Measurements from ENCODE around the gene CADM2.
"Not testable (repeated sequence)": the region's sequence is repeated elsewhere in the genome, so short reads cannot be mapped to it uniquely, and the experiment has no call there.

Gene CADM2

DNA sequence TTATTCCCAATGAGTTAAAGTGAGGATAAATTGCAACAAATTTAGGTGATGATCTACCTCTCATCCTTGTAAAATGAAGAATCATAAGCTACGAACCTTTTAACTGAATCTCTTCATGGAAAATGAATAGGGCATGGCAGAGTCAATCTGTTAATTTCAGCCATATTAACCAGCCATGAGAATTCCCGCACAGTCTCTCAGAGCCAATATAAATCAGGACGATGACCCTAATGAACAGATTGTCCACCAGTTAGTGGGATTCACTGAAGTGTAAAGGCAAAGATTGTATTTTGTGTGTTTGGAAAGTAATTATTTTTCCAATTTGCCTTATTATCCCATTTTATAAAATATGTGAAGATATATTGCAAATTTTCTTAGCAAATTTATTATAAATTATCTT lies 183.8 kb downstream of the CADM2 start:
- H3K79me2 ChIP-seq (ENCODE audit: insufficient read depth, low read length) = no peaks in the 10 kb centered on the region
- H3K9me2 ChIP-seq (ENCODE audit: low read depth, low read length) = no peaks in the 10 kb centered on the region
- no peaks in the 10 kb centered on the region for H3K27me3 ChIP-seq (ENCODE audit: insufficient read depth, low read length)
- H3K4me1 ChIP-seq (ENCODE audit: insufficient read depth, low read length, severe bottlenecking) = no peaks in the 10 kb centered on the region
- H3K9me3 ChIP-seq (ENCODE audit: low read length) = no peaks in the 10 kb centered on the region
- H3K4me2 ChIP-seq (ENCODE audit: low read length) = no peak overlapping the region
- H3F3A ChIP-seq (ENCODE audit: insufficient read depth, low read length) = no peaks in the 10 kb centered on the region
- no peaks in the 10 kb centered on the region for H3K36me3 ChIP-seq (ENCODE audit: insufficient read depth, low read length)
- H3K27ac ChIP-seq (ENCODE audit: low read depth, low read length, poor library complexity, severe bottlenecking) = no peak overlapping the region
- no peak overlapping the region for H3K4me3 ChIP-seq (ENCODE audit: low read depth, low read length, poor library complexity, severe bottlenecking)
- H3K9ac ChIP-seq (ENCODE audit: low read length) = no peak overlapping the region
- H4K20me1 ChIP-seq (ENCODE audit: insufficient read depth, low read length) = no peaks in the 10 kb centered on the region
- no peak for TF ChIP-seq EZH2 (IDR thresholded peaks at IDR 0.05; ENCODE audit: borderline replicate concordance, low read length)
- TF ChIP-seq, protein P1, sequence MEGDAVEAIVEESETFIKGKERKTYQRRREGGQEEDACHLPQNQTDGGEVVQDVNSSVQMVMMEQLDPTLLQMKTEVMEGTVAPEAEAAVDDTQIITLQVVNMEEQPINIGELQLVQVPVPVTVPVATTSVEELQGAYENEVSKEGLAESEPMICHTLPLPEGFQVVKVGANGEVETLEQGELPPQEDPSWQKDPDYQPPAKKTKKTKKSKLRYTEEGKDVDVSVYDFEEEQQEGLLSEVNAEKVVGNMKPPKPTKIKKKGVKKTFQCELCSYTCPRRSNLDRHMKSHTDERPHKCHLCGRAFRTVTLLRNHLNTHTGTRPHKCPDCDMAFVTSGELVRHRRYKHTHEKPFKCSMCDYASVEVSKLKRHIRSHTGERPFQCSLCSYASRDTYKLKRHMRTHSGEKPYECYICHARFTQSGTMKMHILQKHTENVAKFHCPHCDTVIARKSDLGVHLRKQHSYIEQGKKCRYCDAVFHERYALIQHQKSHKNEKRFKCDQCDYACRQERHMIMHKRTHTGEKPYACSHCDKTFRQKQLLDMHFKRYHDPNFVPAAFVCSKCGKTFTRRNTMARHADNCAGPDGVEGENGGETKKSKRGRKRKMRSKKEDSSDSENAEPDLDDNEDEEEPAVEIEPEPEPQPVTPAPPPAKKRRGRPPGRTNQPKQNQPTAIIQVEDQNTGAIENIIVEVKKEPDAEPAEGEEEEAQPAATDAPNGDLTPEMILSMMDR (IDR thresholded peaks at IDR 0.05; ENCODE audit: low read length) = no peak
- no peak overlapping the region for H2AFZ ChIP-seq (ENCODE audit: low read length)

DNA sequence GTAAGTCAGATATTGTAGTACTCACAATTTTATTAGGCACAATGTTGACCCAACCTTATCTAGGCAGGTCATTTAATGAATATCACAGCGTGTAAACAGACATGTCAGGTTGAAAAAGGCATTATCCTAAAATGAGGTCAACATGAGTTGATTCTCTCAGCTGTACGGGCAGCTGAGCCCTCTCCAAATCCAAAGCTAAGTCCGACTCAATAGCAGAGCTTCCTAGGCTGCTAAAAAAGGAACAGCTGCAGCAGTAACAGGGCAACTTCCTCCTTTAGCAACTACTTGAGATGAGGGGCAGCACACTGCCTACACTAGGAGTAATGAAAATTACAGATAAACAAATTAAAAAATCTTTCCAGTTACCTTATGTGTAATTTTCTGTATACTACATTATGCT lies 189.2 kb downstream of the CADM2 start:
- no peak overlapping the region for H3K4me2 ChIP-seq (ENCODE audit: low read length)
- H3K9ac ChIP-seq (ENCODE audit: low read length) = no peak overlapping the region
- no peaks in the 10 kb centered on the region for H3K9me3 ChIP-seq (ENCODE audit: low read length)
- H3K4me1 ChIP-seq (ENCODE audit: insufficient read depth, low read length, severe bottlenecking) = no peaks in the 10 kb centered on the region
- H2AFZ ChIP-seq (ENCODE audit: low read length) = no peak overlapping the region
- no peak overlapping the region for H3K27ac ChIP-seq (ENCODE audit: low read depth, low read length, poor library complexity, severe bottlenecking)
- H4K20me1 ChIP-seq (ENCODE audit: insufficient read depth, low read length) = no peaks in the 10 kb centered on the region
- H3K36me3 ChIP-seq (ENCODE audit: insufficient read depth, low read length) = no peaks in the 10 kb centered on the region
- no peak overlapping the region for H3K4me3 ChIP-seq (ENCODE audit: low read depth, low read length, poor library complexity, severe bottlenecking)
- no peaks in the 10 kb centered on the region for H3F3A ChIP-seq (ENCODE audit: insufficient read depth, low read length)
- H3K79me2 ChIP-seq (ENCODE audit: insufficient read depth, low read length) = no peaks in the 10 kb centered on the region
- TF ChIP-seq, protein P1 (IDR thresholded peaks at IDR 0.05; ENCODE audit: low read length) = no peak
- TF ChIP-seq EZH2 (IDR thresholded peaks at IDR 0.05; ENCODE audit: borderline replicate concordance, low read length) = no peak
- H3K9me2 ChIP-seq (ENCODE audit: low read depth, low read length) = no peaks in the 10 kb centered on the region
- no peaks in the 10 kb centered on the region for H3K27me3 ChIP-seq (ENCODE audit: insufficient read depth, low read length)

DNA sequence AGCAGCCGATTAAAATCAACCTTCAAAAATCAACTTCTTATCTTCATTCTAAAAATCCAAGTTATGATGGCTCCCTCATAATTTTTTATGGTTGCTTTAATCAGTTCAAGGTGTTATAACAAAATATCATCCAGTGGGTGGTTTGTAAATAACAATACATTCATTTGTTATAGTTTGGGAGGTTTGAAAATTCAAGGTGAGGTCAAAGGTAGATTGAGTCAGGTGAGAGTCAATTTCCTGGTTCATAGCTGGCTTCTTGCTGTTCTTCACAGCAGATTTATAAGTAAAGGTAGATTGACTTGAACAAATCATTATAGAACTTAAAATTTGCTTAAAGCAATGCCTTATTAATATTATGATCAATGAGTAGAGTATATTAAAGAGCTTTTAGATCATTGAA lies 192.8 kb downstream of the CADM2 start:
- no peaks in the 10 kb centered on the region for H3K27me3 ChIP-seq (ENCODE audit: insufficient read depth, low read length)
- H3K79me2 ChIP-seq (ENCODE audit: insufficient read depth, low read length) = no peaks in the 10 kb centered on the region
- TF ChIP-seq, protein P1 (IDR thresholded peaks at IDR 0.05; ENCODE audit: low read length) = no peak
- TF ChIP-seq EZH2 (IDR thresholded peaks at IDR 0.05; ENCODE audit: borderline replicate concordance, low read length) = no peak
- H3K9me2 ChIP-seq (ENCODE audit: low read depth, low read length) = no peaks in the 10 kb centered on the region
- H3K9me3 ChIP-seq (ENCODE audit: low read length) = no peaks in the 10 kb centered on the region
- no peaks in the 10 kb centered on the region for H4K20me1 ChIP-seq (ENCODE audit: insufficient read depth, low read length)
- no peak overlapping the region for H2AFZ ChIP-seq (ENCODE audit: low read length)
- no peaks in the 10 kb centered on the region for H3F3A ChIP-seq (ENCODE audit: insufficient read depth, low read length)
- no peak overlapping the region for H3K4me3 ChIP-seq (ENCODE audit: low read depth, low read length, poor library complexity, severe bottlenecking)
- no peaks in the 10 kb centered on the region for H3K4me1 ChIP-seq (ENCODE audit: insufficient read depth, low read length, severe bottlenecking)
- H3K36me3 ChIP-seq (ENCODE audit: insufficient read depth, low read length) = no peaks in the 10 kb centered on the region
- H3K27ac ChIP-seq (ENCODE audit: low read depth, low read length, poor library complexity, severe bottlenecking) = no peak overlapping the region
- H3K9ac ChIP-seq (ENCODE audit: low read length) = no peak overlapping the region
- H3K4me2 ChIP-seq (ENCODE audit: low read length) = no peak overlapping the region

DNA sequence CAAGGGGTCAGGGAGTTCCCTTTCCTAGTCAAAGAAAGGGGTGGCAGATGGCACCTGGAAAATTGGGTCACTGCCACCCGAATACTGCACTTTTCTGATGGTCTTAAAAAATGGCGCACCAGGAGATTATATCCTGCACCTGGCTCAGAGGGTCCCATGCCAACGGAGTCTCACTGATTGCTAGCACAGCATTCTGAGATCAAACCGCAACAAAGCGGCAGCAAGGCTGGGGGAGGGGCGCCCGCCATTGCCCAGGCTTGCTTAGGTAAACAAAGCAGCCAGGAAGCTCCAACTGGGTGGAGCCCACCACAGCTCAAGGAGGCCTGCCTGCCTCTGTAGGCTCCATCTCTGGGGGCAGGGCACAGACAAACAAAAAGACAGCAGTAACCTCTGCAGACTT lies 194.5 kb downstream of the CADM2 start:
- not testable (repeated sequence) for H3K79me2 ChIP-seq (ENCODE audit: insufficient read depth, low read length); H3K4me3 ChIP-seq (ENCODE audit: low read depth, low read length, poor library complexity, severe bottlenecking); H3K36me3 ChIP-seq (ENCODE audit: insufficient read depth, low read length)

More for the DNA sequence above, 194.5 kb downstream of the CADM2 start:
- not testable (repeated sequence) for H3K4me2 ChIP-seq (ENCODE audit: low read length); H3K27ac ChIP-seq (ENCODE audit: low read depth, low read length, poor library complexity, severe bottlenecking); H3K27me3 ChIP-seq (ENCODE audit: insufficient read depth, low read length); H4K20me1 ChIP-seq (ENCODE audit: insufficient read depth, low read length); H3K9ac ChIP-seq (ENCODE audit: low read length); H3F3A ChIP-seq (ENCODE audit: insufficient read depth, low read length); H2AFZ ChIP-seq (ENCODE audit: low read length); H3K9me2 ChIP-seq (ENCODE audit: low read depth, low read length); H3K9me3 ChIP-seq (ENCODE audit: low read length); H3K4me1 ChIP-seq (ENCODE audit: insufficient read depth, low read length, severe bottlenecking)
